HG02759 (cell line): ENCODE results near the gene EXOC3.
"Not testable (repeated sequence)": the region's sequence is repeated elsewhere in the genome, so short reads cannot be mapped to it uniquely, and the experiment has no call there.

ENCODE experiments used
- ATAC-seq: cut with Tn5 transposase; IDR thresholded peaks from one replicate; pipeline ENCODE4 v1.9.1; 2021; ENCODE audit warnings: mild to moderate bottlenecking, moderate library complexity; ENCODE audit not compliant: unreplicated experiment

The EXOC3 gene

DNA sequence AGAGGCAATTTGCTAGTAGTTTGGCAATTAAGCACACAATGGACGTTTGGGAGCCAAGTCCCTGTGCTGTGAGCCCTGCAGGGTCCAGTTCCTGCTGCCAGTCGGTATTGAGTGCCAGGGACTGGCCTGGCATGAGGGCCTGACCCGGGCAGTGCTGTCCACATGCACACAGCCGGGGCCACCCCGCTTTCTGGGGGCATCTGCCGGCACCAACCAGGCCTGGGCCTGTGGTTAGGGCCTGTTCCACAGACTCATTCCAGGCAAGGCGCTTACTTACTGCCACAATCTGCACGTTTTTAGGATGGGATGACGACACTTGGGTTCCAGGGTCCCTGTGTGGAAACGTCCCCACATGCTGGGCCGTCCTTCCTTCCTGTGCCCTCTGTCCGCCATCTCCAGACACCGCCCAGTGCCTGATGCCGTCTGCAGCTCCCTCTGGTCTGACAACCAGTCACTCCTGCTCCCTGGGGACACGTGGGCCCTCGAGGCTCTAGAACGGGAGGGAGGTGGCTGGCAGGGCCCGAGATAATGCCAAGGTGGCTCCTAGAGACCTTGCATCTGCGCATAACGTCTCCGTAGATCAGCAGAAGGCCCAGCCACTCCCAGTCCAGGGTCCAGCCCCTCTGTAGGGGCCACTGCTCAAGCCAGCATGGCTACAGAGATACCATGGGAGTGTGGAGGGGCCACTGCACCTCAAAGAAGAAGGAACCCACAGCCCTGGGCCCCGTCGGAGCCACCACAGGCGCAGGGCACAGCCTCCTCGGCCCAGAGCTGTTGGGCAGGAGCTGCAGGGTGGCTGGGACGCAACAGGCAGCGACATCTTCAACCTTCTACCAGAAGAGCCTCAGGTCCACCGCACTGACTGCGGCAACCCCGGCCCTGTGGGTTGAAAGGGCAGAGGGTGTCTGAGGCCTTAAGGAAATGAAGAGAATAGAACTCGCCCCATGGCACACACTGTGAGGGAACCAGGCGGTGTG lies 56.5 kb downstream of the EXOC3 start:
- ATAC-seq = no peak

DNA sequence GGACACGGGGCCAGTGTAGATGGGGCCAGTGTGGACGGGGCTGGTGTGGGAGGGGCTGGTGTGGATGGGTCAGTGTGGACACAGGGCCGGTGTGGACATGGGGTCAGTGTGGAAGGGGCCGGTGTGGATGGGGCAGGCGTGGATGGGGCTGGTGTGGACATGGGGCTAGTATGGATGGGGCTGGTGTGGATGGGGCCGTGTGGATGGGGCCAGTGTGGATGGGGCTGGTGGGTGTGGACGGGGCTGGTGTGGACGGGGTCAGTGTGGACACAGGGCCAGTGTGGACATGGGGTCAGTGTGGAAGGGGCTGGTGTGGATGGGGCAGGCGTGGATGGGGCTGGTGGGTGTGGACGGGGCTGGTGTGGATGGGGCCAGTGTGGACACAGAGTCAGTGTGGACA lies 57.5 kb downstream of the EXOC3 start:
- no peak for ATAC-seq

DNA sequence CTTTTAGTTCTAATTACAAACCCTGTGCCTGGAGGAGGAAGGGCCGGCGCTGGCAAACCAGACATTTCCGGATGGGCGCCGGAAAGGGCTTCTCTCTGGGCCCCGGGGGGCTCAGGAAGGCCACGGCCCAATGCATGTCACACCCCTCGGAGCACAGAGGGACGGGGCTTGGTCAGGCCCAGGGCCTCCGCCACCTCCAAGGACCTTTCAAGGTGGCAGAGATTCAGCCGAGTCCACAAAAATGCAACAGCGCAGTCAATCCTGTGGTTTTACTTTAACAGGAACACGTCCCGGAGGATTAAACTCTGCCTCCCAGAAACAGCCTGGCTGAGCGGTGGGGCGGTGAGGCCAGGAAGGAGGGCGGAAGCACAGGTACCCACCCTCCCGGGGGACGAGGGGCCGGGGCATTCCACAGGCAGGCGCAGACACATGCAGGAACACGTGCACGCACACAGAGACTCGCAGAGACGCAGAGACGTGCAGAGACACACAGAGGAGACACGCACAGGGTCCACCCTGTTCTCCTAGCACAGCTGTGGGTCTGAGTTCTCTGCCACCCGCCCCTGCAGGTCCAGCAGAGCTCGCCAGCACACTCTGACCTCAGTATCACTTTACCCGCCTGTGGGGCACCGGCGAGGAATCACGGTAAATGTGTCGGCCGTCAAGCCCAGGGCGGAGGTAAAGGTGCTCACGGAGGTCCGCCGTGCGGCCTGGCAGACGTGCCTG lies 58.3 kb downstream of the EXOC3 start:
- no peak for ATAC-seq

DNA sequence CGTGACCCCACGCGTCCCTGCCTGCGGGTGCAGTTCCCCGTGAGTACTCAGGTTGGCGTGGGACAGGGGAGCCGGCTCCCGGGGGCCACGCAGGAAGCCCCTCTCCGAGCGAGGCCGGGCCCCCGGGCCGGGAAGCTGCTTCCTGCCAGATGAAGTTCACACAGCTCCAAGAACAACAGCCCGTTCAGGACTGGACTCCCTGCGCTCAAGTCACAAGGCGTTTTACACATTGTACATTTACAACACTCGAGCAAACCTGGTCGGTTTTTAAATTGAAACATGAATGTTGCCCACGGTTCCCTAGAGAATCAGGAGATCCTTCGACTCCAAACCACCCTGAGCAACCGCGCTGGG lies 58.8 kb downstream of the EXOC3 start:
- ATAC-seq = no peak

DNA sequence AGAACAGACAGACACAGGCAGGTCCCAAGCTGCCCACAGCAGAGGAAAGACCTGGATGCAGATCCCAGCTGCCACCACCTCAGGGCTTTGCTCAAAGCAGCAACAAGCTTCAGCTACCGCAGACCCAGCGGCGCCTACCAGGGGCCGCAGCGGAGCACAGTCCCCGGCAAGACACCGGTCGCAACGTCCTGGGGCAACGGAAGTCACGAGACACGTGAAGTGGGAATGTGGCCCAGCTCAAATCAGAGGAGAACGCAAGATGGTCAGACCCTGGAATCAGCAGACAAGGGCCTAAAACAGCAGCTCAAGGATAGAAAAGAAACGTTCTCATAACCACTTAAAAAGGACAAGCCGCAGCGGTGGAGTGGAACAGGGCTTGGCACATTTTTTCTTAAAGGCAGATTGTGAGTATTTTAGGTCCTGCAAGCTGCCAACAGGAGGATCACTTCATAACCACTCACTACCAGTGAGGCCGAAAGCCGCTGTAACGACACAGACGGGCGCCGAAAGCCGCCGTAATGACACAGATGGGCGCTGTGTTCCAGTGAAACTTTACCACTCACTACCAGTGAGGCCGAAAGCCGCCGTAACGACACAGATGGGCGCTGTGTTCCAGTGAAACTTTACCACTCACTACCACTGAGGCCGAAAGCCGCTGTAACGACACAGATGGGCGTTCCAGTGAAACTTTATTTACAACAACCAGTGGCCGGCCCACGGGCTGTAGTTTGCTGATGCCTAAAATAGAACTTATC lies 59.5 kb downstream of the EXOC3 start:
- no peak for ATAC-seq

DNA sequence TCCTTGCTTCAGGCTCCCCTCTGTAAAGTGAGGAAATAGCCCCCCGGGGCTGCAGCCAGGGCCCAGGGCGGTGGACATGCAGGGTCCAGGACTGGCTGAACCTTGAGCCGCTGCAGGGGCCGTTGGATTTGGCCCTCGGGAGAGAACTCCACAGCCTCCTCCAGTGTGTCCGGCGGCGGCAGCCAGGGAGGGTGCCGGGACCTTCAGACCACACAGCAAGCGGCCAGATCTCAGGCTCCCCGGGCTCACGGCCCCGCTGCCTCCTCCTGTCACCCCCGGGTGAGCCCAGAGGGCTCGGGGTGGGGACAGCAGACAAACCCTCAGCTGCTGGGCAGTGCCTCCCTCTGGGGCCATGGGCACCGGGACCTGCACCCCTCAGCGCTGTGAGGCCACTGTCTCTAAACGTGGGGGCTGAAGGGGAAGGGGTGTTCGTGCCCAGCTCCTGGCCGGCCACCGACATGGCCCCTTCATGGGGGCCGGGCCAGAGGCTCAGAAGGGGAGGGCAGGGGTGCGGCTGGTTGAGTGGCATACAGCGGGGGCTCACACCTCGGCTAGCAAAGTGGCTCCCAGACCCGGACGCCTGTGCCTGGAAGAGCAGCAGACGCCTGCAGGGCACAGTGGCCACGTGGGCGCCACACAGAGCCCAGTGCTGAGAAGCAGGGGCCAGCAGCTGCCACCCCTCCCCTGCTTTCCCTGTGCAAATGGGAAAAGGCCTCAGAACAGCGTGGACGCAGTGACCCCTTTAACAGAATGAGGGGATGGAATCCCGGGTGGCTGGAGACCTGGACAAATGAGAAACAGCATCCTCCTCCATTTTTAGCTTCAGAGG lies 61.6 kb downstream of the EXOC3 start:
- no peak for ATAC-seq

DNA sequence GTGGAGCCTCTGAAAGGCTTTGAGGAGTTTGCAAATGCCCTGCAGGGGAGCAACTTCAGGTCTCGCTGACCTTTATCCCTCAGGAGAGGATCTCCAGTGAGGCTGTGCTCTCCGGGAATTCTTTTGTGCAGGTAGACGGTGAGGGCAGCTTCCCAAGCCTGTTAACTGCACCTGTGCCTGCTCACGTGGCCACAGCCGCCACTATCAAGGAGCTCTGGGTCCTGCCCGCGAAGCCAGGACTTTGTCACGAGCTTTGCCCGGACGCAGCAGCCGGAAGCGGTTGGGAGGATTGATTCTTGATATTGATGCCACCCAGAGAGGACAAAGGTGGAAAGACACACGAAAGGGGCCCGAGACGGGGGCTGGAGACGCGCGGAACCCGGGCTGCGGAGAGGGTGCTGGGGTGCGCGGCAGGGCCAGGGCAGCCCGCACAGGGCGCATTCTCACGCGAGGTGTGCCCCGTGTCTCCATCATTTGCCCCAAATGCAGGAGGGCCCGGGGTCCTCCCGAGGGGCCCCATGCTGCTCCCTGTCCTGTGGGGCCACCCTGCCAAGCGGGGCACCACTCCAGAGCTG lies 63.1 kb downstream of the EXOC3 start:
- ATAC-seq = no peak

DNA sequence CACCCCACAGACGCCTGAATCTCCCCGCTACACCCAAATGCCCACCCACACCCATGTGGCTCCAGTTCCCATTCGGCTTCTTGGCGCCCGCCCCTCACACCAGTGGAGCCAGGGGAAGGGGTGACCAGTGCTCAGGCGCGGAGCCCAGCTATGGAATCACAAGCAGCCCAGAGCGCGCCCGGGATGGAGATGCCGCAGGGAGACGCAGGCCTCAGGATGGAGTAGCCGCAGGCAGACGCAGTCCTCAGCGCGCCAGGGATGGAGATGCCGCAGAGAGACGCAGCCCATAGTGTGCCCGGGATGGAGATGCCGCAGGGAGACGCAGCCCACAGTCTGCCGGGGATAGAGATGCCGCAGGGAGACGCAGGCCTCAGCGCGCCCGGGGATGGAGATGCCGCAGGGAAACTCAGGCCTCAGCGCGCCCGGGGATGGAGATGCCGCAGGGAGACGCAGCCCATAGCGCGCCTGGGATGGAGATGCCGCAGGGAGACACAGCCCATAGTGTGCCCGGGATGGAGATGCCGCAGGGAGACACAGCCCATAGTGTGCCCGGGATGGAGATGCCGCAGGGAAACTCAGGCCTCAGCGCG lies 65.1 kb downstream of the EXOC3 start:
- not testable (repeated sequence) for ATAC-seq

DNA sequence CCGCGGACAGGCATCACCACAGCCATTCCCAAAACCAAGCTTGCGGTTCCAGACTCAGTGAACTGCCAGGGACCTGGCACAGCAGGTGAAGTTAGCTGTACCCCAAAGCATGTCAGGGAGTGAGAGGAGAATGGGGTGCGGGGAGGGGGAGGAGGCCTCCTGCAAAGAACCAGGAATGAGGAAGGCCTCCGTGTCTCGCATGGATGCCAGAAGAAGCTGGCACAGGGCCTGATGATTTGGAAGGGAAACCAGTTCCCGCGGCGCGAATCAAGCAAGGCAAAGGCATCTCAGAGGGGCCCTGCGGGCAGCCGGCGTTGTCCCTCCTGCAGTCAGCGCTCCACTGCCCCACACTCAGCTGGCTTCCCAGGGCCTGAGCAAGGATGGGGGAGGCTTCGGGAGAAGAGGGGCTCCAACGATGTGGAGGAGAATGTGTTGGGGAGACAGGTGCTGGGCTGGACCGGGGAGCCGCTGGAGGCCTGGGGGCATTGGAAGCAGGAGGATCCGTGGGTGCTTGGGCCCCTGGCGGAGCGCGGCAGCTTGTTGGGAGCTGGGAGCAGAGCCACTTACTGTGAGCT lies 66.7 kb downstream of the EXOC3 start:
- no peak for ATAC-seq

DNA sequence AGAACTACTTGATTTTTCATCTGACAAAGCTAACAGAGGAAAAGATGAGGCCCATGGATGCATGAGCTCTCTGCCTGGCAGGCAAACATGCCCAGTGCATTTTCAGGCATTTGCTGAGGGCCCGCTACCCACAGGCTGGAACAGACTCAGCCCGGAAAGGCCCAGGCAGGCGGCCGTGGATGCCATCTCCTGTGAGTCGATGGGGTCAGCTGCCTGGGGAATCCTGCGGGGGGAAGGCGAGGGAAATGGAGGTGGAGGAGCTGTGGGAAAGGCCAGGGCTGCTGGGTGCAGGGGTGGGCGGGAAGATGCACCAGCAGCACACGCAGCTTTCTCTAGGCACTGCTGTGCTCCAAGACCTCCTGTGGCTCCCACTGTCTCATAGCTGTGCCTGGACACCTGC lies 67.5 kb downstream of the EXOC3 start:
- no peak for ATAC-seq

DNA sequence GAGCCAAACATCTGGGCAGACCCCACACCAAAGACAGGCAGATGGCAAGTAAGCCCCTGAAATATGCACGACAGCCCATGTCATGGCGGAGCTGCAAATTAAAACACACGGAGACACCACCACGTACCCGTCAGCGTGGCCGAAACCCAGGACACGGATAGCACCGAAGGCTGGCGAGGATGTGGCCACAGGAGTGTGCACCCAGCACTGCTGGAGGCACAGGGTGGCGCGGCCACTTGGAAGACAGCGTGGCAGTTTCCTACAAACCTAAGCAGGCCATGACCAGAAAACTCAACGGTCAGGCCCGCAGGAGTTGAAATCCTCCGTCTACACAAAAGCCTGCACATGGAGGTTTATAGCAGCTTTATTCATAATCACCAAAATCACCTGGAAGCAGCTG lies 68.5 kb downstream of the EXOC3 start:
- ATAC-seq = no peak

DNA sequence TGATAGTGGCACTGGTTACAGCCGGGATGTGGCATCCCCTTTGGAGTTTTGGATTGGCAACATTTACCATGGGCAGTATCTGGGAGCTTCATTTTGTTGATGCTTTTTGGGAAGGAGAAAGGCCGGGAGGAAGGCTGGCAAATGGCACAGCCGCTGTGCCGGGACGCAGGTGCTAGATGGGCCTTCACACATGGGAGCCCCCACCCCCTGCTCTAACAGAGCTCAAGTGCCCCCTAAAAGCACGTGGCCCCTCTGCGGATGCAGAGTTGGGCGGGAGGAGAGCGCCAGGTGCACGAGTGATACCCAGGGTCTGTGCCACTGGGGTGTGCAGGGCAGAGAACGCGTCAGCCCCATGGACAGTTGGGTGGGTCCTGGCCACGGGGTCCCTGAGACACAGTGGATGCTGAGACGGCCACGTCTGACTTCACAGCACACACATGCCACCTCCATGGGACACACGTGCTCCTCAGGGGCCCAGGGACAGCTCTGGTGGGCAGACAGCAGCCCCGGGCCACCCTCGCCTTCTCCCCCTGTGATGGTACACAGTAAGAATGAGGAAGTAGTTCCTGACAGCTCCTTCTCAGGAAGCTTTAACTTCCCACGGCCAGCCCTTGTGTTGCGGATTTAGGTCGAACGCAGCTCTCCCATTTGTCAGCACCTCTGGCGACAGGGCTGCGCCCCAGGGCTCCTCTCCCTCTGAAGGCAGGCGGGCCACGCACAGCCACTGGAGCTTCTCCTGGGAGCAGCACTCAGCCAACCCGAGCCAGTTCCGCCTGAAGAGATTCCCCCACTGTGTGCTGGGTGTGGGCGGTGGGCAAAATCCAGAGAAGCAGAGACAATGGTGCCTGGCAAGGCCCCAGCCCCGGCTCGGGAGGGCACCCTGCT lies 70.5 kb downstream of the EXOC3 start:
- no peak for ATAC-seq

DNA sequence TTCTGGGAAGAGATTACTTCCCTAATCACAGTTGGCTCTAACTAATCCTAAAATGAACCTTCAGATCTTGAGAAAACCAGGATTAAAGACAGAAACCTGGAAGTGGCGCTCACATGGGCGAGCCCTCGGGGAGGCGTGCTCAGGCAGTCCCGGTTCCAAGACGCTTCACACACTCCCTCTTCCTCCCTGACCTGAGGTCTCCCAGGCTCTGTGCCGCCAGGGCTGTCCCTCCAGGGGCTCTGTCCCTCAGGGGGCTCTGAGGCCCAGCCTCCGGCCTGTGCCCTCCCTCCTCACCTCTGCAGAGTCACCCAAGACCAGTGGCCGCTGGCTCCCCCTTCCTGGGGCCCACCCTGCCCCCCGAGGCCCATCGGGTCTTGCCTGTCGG lies 71.1 kb downstream of the EXOC3 start:
- ATAC-seq = no peak

DNA sequence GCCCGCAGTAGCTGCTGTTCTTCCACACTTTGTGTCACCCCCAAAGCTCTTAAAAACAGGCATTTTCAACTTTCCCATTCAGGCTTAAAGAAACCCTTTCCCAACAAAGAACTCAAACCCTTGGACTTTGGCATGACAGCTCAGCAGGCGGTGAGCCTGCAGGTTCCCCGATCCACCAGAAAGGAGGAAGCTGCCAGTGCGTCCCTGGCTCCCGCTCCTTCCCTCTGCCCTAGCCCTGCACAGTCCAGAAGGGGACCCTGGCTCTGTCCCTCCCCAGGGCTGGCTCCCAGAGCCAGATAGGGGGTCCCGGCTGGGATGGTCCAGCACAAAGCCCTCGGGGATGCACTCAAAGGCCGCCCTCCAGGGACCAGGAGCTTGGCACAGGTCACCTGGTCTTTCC lies 71.7 kb downstream of the EXOC3 start:
- no peak for ATAC-seq

DNA sequence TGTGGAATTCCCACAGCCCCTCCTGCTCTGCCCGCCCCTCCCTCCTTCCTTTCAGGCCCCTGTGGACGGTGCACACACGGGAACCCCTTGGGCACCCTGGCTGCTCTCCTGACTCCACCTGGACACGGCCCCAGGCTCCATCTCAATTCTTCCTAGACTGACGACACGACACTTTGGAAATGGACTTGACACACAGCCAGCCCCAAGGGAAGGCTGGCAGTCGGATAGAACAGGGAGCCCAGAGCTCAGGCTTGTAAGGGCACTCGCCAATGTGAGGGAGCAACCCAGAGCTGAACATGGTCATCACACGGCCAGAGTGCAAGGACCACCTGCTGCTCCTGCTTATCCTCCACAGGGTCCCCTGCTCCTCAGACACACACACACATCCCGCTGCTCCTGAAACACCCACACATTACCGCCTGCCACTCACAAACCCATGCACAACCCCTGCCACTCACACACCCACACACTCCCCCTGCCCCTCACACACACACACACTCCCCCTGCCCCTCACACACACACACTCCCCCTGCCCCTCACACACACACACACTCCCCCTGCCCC lies 72.4 kb downstream of the EXOC3 start:
- ATAC-seq = no peak

DNA sequence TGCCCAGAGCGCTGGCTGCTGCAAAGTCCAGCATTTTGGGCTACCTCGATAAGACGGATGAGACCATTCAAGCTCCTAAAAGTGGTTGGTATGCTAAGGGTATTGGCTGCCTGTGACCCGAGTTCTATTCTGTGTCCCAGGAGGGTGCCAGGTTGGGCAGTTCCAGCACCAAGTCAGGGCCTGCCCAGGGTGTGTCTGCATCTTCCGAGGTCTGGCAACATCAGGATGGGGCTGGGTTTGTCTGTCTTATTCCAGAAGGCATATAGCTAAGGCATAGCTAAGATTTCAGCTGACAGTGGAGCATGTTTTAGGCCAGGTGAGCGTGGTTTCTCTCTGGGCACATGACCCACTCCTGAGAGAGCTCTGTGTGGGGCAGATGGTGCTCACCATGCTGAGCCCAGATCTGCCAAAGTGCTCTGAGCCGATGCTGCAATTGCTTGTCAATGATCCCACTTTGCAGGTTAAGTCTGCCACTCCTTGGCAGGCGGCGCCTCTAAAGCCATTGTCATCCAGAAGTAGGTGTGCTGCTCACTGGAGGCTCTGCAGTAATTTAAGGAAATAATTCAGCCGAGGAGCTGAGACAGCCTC lies 73.5 kb downstream of the EXOC3 start:
- no peak for ATAC-seq
